Subcutaneous adipose tissue (tissue), 4 donors: Measurements from ENCODE around the gene PISD. TPM values are rescaled to one million over a fixed set of nuclear protein-coding genes. Genes with fewer than 3 reads are reported as not detected.

ENCODE experiments used
- CTCF ChIP-seq: fragments of 450-650 bp; IDR thresholded peaks from one replicate; pipeline ENCODE4 v1.5.1; 2016; ENCODE audit warnings: low read depth, mild to moderate bottlenecking, control low read depth, antibody characterized with exemption, moderate library complexity
- total RNA-seq, 4 donors: library from RNA; depleted of rRNA; stranded (reverse); fragments of >200 nt; gene quantifications; one replicate each; pipeline ENCODE4 v1.1.0, GENCODE V29; 2016

PISD gene
- total RNA-seq, 4 donors from 2014 or later: 46.7 to 207 (median 61.1) TPM

GRCh38 chr22:31607696-31608095 is 54.3 kb downstream of the PISD start:
- no peak for TF ChIP-seq CTCF

GRCh38 chr22:31605851-31606585 is 56.0 kb downstream of the PISD start:
- no peak for TF ChIP-seq CTCF

GRCh38 chr22:31604746-31605705 is 57.0 kb downstream of the PISD start:
- no peak for TF ChIP-seq CTCF

GRCh38 chr22:31604137-31604705 is 57.8 kb downstream of the PISD start:
- TF ChIP-seq CTCF: no peak

GRCh38 chr22:31603574-31603973 is 58.4 kb downstream of the PISD start:
- no peak for TF ChIP-seq CTCF

- TF ChIP-seq CTCF: no peak
These were observed 58.9 kb downstream of the PISD start for GRCh38 chr22:31603081-31603525.
